HG03280 (cell line): ENCODE measurements around the gene DSCAML1.
"Not testable (repeated sequence)": the region's sequence is repeated elsewhere in the genome, so short reads cannot be mapped to it uniquely, and the experiment has no call there.

Source experiments
- ATAC-seq: cut with Tn5 transposase; IDR thresholded peaks from one replicate; pipeline ENCODE4 v1.9.1; 2021; ENCODE audit warnings: mild to moderate bottlenecking, moderate library complexity; ENCODE audit not compliant: unreplicated experiment

The DSCAML1 gene

GRCh38 chr11:117766026-117766425 lies 31.0 kb downstream of the DSCAML1 start:
- no peak for ATAC-seq

- no peak for ATAC-seq
Observed at GRCh38 chr11:117765068-117765467, 31.9 kb downstream of the DSCAML1 start.

DNA sequence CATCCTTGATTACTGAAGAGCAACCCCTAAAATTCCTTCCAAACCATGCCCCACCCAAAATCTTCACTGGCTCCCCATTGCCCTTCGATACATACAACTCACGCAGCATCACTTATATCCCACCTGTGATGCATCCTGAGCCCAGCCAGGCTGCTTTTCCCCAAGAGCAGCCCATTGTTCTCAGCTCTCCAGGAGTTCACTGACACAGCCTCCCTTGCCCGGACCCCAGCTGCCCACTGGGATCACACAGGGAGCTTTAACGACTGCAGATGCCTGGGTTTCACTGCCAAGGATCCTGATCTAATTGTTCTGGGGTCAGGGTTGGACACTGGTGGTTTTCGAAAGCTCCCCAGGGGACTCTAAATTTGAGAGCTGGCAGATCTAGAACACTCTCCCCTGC lies 33.6 kb downstream of the DSCAML1 start:
- not testable (repeated sequence) for ATAC-seq

DNA sequence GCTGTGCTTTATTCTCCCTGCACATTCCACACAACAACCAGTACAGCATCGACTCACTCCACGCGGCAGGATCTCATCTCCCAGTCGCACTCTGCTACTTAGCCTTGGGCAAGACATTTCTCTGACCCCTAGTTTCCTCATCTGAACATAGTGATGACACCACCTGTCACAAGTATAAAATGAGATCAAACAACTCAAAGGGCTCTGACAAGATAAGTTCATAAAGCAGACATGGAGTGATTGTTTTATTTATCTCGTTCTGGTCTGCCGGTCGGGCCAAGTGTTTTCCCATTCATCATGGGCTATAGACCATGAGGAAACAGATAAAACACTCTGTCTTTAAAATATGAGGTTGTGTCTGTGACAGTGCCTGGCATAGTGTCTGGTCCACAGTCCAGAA lies 35.0 kb downstream of the DSCAML1 start:
- ATAC-seq = no peak

- no peak for ATAC-seq
Observed at GRCh38 chr11:117759305-117759704, 37.7 kb downstream of the DSCAML1 start.

DNA sequence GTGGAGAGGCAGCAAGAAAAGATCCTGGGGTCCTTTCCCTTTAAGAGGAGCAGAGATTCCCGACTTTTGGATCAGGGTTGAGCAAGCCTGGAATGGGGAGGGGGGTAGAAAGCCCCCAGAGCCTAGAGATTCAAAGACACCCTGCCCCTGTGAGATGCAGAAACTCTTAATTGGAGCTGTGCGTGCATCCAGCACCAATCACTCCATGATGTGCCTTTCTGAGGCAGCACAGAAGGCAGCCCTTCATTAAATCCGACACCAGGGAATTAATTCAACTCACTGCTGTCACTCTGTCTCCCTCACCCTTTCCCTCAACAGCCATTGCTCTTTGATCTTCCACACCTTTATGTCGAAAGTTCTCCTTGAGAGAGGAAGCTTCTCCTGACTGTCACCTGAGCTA lies 43.0 kb downstream of the DSCAML1 start:
- ATAC-seq = no peak

DNA sequence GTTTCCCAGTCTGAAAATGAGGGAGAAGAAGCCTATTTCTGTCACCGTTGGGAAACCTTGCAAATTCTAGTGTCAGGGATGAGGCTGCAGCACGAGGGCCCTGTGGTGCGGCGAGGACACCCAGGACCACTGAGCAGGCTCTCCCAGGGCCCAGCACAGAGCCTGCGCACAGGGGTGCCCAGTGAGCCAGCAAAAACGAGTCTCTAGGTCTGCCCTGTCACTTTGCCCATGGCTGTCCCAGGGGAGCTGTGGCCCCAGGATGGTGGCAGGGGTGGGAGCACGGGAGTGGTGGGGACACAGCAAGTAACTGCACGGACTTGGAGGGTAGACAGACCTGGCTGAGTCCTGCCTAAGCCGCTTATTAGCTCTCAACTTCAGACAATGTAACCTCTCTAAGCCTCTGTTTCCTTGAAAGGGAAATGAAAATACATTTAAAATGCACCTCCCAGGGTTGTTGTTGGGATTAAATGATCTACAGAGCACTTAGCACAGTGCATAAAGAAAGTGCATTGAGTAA lies 44.2 kb downstream of the DSCAML1 start:
- ATAC-seq = no peak

GRCh38 chr11:117752071-117752470 lies 44.9 kb downstream of the DSCAML1 start:
- ATAC-seq = no peak

DNA sequence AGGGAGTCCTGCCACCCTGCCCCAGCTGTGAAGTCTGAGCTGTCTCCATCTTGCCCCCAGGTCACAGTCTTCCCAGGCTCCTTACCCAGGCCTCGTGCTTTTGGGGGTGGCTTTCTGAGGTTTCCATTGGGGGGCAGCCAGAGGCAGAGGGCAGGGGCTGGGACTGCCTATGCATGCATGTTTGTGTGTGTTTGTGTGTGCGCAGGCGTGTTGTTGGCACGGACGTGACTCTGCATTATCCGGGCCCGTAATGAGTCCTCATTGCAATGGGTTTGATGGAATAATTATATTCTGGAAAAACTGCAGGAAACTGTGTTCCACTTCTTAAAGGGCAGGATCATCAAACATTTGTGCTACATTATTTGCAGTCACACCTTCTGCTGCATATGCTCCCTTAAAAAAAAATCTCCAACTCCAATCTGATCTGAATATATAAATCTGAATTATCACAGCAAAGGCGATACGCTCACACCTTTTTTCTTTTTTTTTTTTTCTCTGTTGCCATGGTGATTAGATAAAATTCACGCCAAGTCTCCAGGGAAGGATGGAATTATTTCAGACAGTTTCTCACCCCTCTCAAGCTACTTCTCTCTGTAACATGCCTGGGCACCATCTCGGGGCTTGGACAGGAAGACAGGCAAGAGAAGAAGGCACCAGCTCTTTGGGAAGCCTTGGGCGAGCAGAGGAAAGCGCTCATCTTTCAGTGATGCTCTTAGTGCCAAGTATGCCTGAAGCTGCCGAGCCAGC lies 45.9 kb downstream of the DSCAML1 start:
- ATAC-seq = no peak

- no peak for ATAC-seq
Observed at GRCh38 chr11:117750357-117750756, 46.7 kb downstream of the DSCAML1 start.

DNA sequence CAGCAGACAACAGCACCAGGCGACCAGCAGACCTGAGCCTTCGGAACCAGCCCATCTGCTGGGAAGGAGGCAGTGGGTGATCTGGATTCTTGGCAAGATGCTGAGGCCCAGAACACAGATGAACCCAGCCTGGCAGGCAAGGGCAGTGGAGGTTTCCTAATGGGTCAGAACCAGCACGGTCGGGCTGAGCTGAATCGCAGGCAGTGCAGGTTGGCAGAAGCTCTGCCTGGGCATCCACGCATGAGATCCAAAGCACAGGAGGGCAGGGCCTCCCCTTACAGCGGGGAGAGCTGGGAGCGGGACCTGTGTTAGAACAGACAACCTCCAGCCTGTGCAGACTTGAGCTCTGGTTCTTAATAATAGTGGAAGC lies 47.5 kb downstream of the DSCAML1 start:
- no peak for ATAC-seq

GRCh38 chr11:117748771-117749540 lies 48.1 kb downstream of the DSCAML1 start:
- no peak for ATAC-seq

DNA sequence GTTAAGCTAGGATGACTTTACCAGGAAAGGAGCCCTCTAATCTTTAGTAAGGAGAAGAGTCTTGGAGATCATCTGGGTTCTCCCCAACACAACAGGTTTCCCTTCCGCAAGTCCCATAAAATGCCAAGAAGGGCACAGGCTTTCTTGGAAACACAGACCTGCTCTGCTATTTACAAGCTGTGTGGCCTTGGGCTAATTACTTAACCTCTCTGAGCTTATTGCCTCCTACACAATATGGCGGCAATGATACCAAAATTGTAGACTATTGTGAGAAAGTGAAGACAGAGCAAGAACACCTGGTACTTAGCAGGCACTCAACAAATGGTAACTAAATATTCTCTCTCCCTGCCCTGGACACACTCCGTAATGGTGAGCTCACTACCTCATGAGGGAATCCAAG lies 49.1 kb downstream of the DSCAML1 start:
- no peak for ATAC-seq

GRCh38 chr11:117745346-117745745 lies 51.7 kb downstream of the DSCAML1 start:
- ATAC-seq = no peak

DNA sequence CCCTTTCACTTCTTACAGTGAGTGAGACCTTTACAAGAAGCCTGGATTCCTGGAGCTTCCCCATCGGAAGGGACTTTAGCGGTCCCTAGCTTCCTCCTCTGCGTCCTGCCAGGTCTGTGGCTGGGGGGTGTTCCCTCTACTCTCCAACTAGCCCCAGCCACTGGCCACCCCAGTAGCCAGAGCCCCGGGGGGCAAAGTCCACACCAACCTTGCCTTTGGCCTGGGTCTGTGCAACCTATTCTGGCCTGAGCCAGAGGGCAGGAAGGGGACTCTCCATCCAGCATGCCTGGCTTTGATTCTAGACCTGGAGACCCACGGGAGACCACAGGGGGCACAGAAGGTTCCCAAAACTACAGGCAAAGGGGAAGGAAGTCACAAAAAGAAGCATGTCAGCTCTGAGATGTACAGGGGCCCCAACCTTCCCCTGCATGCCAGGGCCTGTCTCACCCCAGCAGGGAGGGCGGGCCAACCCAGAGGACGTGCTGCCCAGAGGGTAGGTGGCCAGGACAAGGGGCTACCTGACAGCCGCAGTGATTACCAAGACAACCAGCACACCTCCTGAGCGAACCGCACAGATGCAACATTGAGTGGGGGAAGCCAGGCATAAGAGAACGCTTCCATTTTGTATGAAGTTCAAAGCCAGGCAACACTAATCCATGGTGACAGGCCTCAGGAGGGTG lies 52.4 kb downstream of the DSCAML1 start:
- no peak for ATAC-seq

DNA sequence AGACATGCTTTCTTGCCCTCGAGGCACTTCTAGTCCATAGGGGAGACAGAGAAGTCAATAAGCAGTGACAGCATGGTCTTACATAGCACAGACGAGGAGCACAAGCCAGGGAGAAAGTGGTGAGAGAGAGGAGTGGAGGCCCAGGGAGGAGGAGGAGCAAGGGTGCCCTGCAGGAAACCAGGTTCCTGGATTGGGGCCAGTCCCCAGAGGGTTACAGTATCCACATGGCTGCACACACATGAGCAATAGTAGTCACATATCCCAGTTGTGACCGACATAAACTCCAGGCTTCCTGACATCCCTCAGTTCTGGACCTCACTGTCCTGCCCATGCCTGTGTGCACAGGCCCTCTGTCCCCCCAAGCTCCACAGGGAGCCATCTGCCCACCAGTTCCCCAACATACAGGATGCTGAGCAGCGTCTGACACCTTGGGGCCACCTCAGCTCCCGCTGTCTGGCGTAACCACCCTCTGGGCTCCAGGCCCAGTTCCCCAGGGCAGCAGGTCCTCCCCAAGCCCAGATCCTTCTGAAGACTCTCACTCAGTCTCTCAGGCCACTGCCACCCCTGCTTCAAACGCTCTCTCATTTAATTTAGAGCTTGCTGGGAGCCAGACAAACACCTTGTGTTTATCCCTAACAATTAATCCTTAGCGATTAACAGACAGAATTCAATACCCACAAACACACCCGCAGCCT lies 53.7 kb downstream of the DSCAML1 start:
- ATAC-seq = no peak

DNA sequence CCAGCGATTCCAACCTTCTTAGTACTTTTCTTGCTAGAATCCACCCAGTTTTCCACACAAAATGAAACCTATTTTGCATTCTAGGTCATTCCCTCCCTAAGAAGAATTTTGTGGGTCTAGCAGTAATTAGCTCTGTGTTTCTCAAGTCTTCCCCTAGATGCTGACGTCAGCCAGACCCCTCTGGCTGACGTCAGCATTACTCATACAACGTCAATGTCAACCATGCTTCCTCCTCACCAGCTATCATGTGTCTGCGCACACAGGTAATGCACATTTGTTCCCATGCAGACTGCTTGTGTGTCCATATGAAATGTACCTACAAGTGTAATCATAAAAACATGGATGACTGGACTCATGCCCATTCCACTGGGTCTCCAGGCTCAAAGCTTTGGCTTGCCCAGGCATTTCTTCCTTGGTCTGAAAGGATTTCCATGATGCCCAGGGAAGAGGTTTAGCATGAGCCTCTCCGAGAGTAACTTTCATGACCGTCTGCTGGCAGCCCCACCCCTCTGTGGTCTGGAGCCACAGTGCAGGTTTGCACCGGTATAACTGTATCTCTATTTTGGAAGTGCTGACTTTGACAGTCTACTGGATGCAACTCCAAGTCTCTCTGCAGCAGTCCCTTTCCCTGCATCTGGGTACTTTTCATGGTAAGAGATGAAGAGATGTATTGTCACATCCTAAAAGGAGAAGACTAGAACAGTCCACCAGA lies 58.6 kb downstream of the DSCAML1 start:
- ATAC-seq = no peak

- no peak for ATAC-seq
Observed at GRCh38 chr11:117735350-117735977, 61.6 kb downstream of the DSCAML1 start.

DNA sequence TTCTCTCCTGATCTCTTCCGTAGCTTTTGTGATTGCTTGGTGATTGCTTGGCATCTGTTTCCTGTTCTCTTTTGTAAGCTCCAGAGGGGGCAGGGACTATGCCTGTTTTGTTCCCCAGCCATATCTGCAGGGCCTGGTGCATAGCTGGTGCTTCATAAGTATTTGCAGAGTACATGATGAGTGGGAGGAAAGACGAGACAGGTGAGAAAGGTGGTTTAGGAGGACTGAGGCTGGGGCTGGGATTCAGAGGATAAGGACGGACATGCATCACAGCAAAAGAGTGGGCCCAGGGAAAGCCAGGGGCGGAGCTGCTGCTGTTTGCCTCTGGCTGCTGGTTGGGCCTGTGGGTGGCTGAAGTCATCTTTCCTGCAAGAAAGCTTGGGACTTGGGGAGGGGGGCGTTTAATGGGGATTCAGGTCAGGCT lies 62.4 kb downstream of the DSCAML1 start:
- no peak for ATAC-seq

GRCh38 chr11:117733316-117733715 lies 63.7 kb downstream of the DSCAML1 start:
- ATAC-seq = no peak
